LNCAP (cell line): Measurements from ENCODE around the gene ATOSB.
A peak's percentile ranks its signal among the peaks of the same experiment; 100 is the strongest.

Experiments
- CTCF ChIP-seq: fragments of 450-650 bp; IDR thresholded peaks from 2 replicates; pipeline ENCODE4 v1.5.1; 2017; ENCODE audit warnings: mild to moderate bottlenecking

The ATOSB gene

GRCh38 chr9:35074141-35074540, 41.5 kb downstream of the ATOSB start:
- no peak for TF ChIP-seq CTCF

DNA sequence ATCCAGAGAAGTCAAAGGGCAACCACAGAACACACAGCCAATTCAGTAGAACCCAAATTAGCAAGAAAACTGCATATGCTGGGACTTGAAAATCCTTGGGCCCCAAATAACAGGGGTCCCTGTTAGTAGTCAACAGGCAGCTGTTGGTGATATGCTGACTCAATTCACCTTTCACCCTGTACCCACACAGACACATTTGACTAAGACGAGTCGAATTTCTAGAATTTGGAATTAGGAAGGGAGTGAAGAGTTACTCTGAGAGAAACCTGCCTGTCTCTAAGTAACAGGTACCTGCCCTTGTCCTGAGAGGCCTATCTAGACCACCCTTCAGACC, 42.4 kb downstream of the ATOSB start:
- TF ChIP-seq CTCF: no peak

- TF ChIP-seq CTCF: no peak
Measured at GRCh38 chr9:35072461-35073278, 43.0 kb downstream of the ATOSB start, which contains the start of gene VCP. TSS of gene VCP (minus strand) at chr9:35072625. CDS start at chr9:35072353, 272 bp downstream.

- TF ChIP-seq CTCF: peak; percentile 41
Measured at GRCh38 chr9:35071814-35072460, 43.7 kb downstream of the ATOSB start.

- no peak for TF ChIP-seq CTCF
Measured at GRCh38 chr9:35070823-35071813, 44.5 kb downstream of the ATOSB start.

DNA sequence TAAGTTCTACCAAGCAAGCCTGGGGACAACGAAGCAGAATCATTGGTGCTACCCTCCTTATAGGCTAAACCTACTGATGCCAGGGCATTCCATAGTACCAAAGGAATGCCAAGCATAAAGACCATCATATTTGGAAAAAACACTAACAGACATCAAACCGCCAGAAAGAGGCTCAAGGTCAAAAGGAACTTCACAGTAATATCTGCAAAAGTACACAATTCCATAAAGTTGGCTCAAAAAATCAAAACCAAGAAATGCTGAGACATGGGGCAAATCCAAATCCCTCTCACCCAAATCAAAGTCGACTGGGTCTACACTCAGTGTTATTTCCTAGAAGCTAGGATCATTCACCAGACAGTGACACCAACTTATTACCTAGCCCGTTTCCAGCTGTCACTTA, 46.6 kb downstream of the ATOSB start:
- no peak for TF ChIP-seq CTCF

GRCh38 chr9:35067056-35067455, 48.6 kb downstream of the ATOSB start:
- TF ChIP-seq CTCF: no peak
